Retina (tissue), 1 donor: Measurements from ENCODE around the gene DDI1.

Experiments used
- DNase-seq: peaks from one replicate; pipeline ENCODE4 v3.0.0-alpha.2; 2016

DDI1 gene

GRCh38 chr11:104086621-104087020 is 50.2 kb downstream of the DDI1 start:
- DNase-seq = no peak
